ENCODE measurements around the gene NME2. TPM values are rescaled to one million over a fixed set of nuclear protein-coding genes. Genes with fewer than 3 reads are reported as not detected.
"Not testable (repeated sequence)": the region's sequence is repeated elsewhere in the genome, so short reads cannot be mapped to it uniquely, and the experiment has no call there.

NME2 gene
- 100 to 1,000 TPM; 221 to 288 (median 268) TPM for polyA plus RNA-seq (ENCODE audit: insufficient read length in 3 of 3)
- long read RNA-seq, donor 1, transcript NME2-205 (5 exons, 826 nt), result major isoform, 133 of 200 reads
- long read RNA-seq, donor 1, transcript NME2-209 (2 exons, 789 nt), result minor isoform, 22 of 200 reads
- long read RNA-seq, donor 1, transcript NME2-202 (4 exons, 866 nt), result minor isoform, 21 of 200 reads
- long read RNA-seq, donor 1, transcript NME2-208 (3 exons, 565 nt), result minor isoform, 8 of 200 reads
- long read RNA-seq, donor 1, partial matches to known transcripts, result 0 of 200 reads
- long read RNA-seq, donor 1, other reads (novel, unspliced or antisense), result 5 of 200 reads
- long read RNA-seq, donor 2, transcript NME2-202 (4 exons, 866 nt), result minor isoform, 22 of 177 reads
- long read RNA-seq, donor 2, transcript NME2-205 (5 exons, 826 nt), result major isoform, 74 of 177 reads
- long read RNA-seq, donor 2, transcript NME2-209 (2 exons, 789 nt), result minor isoform, 24 of 177 reads
- long read RNA-seq, donor 2, transcript NME2-204 (5 exons, 749 nt), result minor isoform, 49 of 177 reads
- long read RNA-seq, donor 2, partial matches to known transcripts, result 0 of 177 reads
- long read RNA-seq, donor 2, other reads (novel, unspliced or antisense), result 0 of 177 reads
- long read RNA-seq, donor 3, transcript NME2-205 (5 exons, 826 nt), result major isoform, 252 of 363 reads
- long read RNA-seq, donor 3, transcript NME2-208 (3 exons, 565 nt), result minor isoform, 10 of 363 reads
- long read RNA-seq, donor 3, transcript NME2-209 (2 exons, 789 nt), result minor isoform, 35 of 363 reads
- long read RNA-seq, donor 3, transcript NME2-202 (4 exons, 866 nt), result minor isoform, 43 of 363 reads
- long read RNA-seq, donor 3, partial matches to known transcripts, result 5 of 363 reads
- long read RNA-seq, donor 3, other reads (novel, unspliced or antisense), result 7 of 363 reads
- long read RNA-seq, donor 4, transcript NME2-202 (4 exons, 866 nt), result minor isoform, 16 of 200 reads
- long read RNA-seq, donor 4, transcript NME2-205 (5 exons, 826 nt), result major isoform, 160 of 200 reads
- long read RNA-seq, donor 4, transcript NME2-209 (2 exons, 789 nt), result minor isoform, 10 of 200 reads
- long read RNA-seq, donor 4, partial matches to known transcripts, result 0 of 200 reads
- long read RNA-seq, donor 4, other reads (novel, unspliced or antisense), result 0 of 200 reads
- long read RNA-seq, donor 5, result 0 reads
- long read RNA-seq, donor 6, transcript NME2-202 (4 exons, 866 nt), result minor isoform, 31 of 217 reads
- long read RNA-seq, donor 6, transcript NME2-208 (3 exons, 565 nt), result minor isoform, 7 of 217 reads
- long read RNA-seq, donor 6, transcript NME2-209 (2 exons, 789 nt), result minor isoform, 22 of 217 reads
- long read RNA-seq, donor 6, transcript NME2-205 (5 exons, 826 nt), result major isoform, 149 of 217 reads
- long read RNA-seq, donor 6, partial matches to known transcripts, result 0 of 217 reads
- long read RNA-seq, donor 6, other reads (novel, unspliced or antisense), result 0 of 217 reads
- long read RNA-seq, donor 7, transcript NME2-209 (2 exons, 789 nt), result minor isoform, 55 of 352 reads
- long read RNA-seq, donor 7, transcript NME2-208 (3 exons, 565 nt), result minor isoform, 12 of 352 reads
- long read RNA-seq, donor 7, transcript NME2-205 (5 exons, 826 nt), result major isoform, 226 of 352 reads
- long read RNA-seq, donor 7, transcript NME2-202 (4 exons, 866 nt), result minor isoform, 40 of 352 reads
- long read RNA-seq, donor 7, partial matches to known transcripts, result 0 of 352 reads
- long read RNA-seq, donor 7, other reads (novel, unspliced or antisense), result 7 of 352 reads
- long read RNA-seq, donor 8, result 0 reads
- long read RNA-seq, donor 9, transcript NME2-204 (5 exons, 749 nt), result minor isoform, 5 of 237 reads
- long read RNA-seq, donor 9, transcript NME2-202 (4 exons, 866 nt), result minor isoform, 25 of 237 reads
- long read RNA-seq, donor 9, transcript NME2-209 (2 exons, 789 nt), result minor isoform, 28 of 237 reads
- long read RNA-seq, donor 9, transcript NME2-205 (5 exons, 826 nt), result major isoform, 173 of 237 reads
- long read RNA-seq, donor 9, partial matches to known transcripts, result 0 of 237 reads
- long read RNA-seq, donor 9, other reads (novel, unspliced or antisense), result 0 of 237 reads
- long read RNA-seq, donor 10, transcript NME2-202 (4 exons, 866 nt), result minor isoform, 24 of 280 reads
- long read RNA-seq, donor 10, transcript NME2-204 (5 exons, 749 nt), result minor isoform, 8 of 280 reads
- long read RNA-seq, donor 10, transcript NME2-205 (5 exons, 826 nt), result major isoform, 178 of 280 reads
- long read RNA-seq, donor 10, transcript NME2-209 (2 exons, 789 nt), result minor isoform, 44 of 280 reads
- long read RNA-seq, donor 10, partial matches to known transcripts, result 7 of 280 reads
- long read RNA-seq, donor 10, other reads (novel, unspliced or antisense), result 5 of 280 reads
- long read RNA-seq, donor 11, transcript NME2-209 (2 exons, 789 nt), result minor isoform, 15 of 170 reads
- long read RNA-seq, donor 11, transcript NME2-202 (4 exons, 866 nt), result minor isoform, 21 of 170 reads
- long read RNA-seq, donor 11, transcript NME2-205 (5 exons, 826 nt), result major isoform, 118 of 170 reads
- long read RNA-seq, donor 11, transcript NME2-204 (5 exons, 749 nt), result minor isoform, 5 of 170 reads
- long read RNA-seq, donor 11, partial matches to known transcripts, result 0 of 170 reads
- long read RNA-seq, donor 11, other reads (novel, unspliced or antisense), result 0 of 170 reads
- long read RNA-seq, donor 12, transcript NME2-202 (4 exons, 866 nt), result minor isoform, 16 of 139 reads
- long read RNA-seq, donor 12, transcript NME2-208 (3 exons, 565 nt), result minor isoform, 7 of 139 reads
- long read RNA-seq, donor 12, transcript NME2-205 (5 exons, 826 nt), result major isoform, 82 of 139 reads
- long read RNA-seq, donor 12, transcript NME2-209 (2 exons, 789 nt), result minor isoform, 31 of 139 reads
- long read RNA-seq, donor 12, partial matches to known transcripts, result 0 of 139 reads
- long read RNA-seq, donor 12, other reads (novel, unspliced or antisense), result 0 of 139 reads
- long read RNA-seq, donor 13, result 0 reads
- long read RNA-seq, donor 14, transcript NME2-205 (5 exons, 826 nt), result major isoform, 160 of 255 reads
- long read RNA-seq, donor 14, transcript NME2-208 (3 exons, 565 nt), result minor isoform, 5 of 255 reads
- long read RNA-seq, donor 14, transcript NME2-209 (2 exons, 789 nt), result minor isoform, 37 of 255 reads
- long read RNA-seq, donor 14, transcript NME2-202 (4 exons, 866 nt), result minor isoform, 31 of 255 reads
- long read RNA-seq, donor 14, partial matches to known transcripts, result 5 of 255 reads
- long read RNA-seq, donor 14, other reads (novel, unspliced or antisense), result 11 of 255 reads
- long read RNA-seq, donor 15, transcript NME2-209 (2 exons, 789 nt), result minor isoform, 11 of 100 reads
- long read RNA-seq, donor 15, transcript NME2-202 (4 exons, 866 nt), result minor isoform, 9 of 100 reads
- long read RNA-seq, donor 15, transcript NME2-205 (5 exons, 826 nt), result major isoform, 75 of 100 reads
- long read RNA-seq, donor 15, partial matches to known transcripts, result 0 of 100 reads
- long read RNA-seq, donor 15, other reads (novel, unspliced or antisense), result 0 of 100 reads
- long read RNA-seq, donor 16, transcript NME2-205 (5 exons, 826 nt), result major isoform, 431 of 604 reads
- long read RNA-seq, donor 16, transcript NME2-204 (5 exons, 749 nt), result minor isoform, 15 of 604 reads
- long read RNA-seq, donor 16, transcript NME2-202 (4 exons, 866 nt), result minor isoform, 67 of 604 reads
- long read RNA-seq, donor 16, transcript NME2-209 (2 exons, 789 nt), result minor isoform, 54 of 604 reads
- long read RNA-seq, donor 16, partial matches to known transcripts, result 7 of 604 reads
- long read RNA-seq, donor 16, other reads (novel, unspliced or antisense), result 6 of 604 reads

DNA sequence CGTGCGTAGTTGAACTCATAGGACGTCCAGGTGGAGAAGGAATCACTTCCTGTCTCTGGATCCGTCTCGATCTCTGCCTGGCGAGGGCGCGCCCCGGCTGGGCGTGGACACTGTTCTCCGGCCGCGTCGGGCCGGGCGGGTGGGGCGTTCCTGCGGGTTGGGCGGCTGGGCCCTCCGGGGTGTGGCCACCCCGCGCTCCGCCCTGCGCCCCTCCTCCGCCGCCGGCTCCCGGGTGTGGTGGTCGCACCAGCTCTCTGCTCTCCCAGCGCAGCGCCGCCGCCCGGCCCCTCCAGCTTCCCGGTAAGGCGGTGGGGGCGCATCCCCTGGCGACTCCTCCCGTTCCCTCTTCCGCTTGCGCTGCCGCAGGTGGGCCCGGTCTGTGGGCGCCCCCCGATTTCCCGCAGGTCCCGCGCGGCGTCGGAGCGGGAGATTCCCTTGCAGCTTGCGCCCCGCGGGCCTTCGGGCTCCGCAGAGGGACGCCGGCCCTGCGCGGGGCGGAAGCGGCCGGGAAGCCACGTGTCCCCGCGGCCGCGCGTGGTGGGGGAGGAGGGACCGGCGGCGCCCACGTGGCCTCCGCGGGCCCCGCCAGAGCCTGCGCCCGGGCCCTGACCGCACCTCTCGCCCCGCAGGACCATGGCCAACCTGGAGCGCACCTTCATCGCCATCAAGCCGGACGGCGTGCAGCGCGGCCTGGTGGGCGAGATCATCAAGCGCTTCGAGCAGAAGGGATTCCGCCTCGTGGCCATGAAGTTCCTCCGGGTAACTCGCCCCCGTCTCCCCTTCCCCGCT, at the start of gene NME2:
Gene NME2, plus strand, starts transcription at position 214 of the 789 bp plus-strand sequence. Its CDS starts 420 bp downstream, at position 634.
- DNase-seq (ENCODE audit: extremely low read depth in 1 of 11, low read depth in 9 of 11, low spot score in 4 of 11), result peak in 10 of 11 donors; percentile 66 to 85 (median 80)

DNA sequence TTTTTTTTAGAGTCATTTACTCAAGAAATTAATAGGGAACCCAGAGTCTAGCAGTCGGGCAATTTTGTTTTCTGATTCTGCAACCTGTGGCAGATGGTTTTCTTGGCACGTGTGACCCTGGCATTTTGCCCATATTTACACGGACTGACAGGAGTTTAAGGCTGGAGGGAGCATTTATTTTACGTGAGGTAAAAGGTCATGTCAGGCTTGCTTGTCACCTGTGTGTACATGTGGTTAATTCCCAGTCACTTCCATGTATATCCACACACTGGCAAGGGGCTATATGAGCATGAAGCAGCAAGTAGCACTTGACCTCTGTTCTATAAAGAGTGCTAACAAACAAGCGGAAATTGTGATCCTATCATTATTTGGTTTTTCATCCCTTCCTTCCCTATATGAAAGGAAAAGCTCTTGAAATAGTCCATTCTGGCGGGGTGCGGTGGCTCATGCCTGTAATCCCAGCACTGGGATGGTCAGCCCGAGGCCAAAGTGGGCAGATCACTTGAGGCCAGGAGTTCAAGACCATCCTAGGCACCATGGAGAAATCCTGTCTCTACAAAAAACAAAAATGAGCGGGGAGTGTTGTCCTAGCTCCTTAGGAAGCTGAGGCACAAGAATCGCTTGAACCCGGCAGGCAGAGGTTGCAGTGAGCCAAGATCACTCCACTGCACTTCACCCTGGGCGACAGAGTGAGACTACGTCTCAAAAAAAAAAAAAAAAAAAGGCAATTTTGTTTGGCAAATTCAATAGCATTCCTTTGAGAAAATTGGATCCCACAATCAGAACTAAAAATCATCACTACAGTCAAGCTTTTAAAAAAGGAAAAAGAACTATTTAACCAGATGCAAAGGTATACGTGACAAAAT, 47.6 kb upstream of the NME2 start:
- no peak for DNase-seq (ENCODE audit: extremely low read depth in 1 of 11, low read depth in 9 of 11, low spot score in 4 of 11)

DNA sequence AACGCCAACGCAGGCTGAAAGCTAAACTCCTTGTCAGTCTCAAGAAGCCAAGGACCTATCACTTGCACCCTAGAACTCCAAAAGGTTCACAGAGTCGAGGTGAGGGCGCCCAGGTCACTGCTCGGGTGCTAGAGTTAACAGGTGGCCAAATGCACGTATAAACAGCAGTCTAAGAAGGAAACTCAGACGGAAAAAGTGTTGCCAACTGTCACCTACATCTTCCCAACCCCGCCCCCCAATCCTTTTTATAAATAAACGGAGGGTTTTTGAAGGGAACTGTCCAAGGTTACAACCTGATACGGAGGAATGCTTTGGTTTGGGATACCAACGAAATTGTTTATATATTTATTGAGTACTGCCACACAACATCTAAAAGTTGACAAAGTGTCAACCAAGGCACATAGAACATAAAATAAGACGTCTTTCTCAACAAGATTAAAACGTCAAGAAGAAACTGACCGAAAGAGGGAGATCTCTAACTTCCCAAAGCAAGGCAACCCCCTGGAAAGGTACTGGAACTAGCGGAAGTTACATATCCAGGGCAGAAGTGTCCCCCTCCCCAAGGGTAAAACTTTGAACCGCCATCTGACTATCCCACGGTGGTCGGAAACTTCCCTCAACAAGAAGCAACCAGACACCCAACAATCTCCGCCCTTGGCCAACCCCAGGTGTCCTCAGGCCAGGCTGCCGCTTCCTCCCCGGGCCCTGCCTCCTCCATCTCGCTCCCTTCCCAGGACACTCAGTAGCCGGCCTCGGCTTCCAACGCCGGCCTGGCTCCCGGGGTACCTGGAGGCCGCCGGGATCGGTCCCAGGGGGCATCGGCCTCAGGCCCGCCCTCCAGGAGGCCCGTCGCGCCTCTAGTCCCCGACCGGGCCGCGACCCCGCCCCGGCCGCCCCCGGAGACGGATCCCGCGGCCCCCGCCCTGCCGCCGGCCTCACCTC, 46.5 kb upstream of the NME2 start:
- DNase-seq (ENCODE audit: extremely low read depth in 1 of 11, low read depth in 9 of 11, low spot score in 4 of 11), result peak in 5 of 11 donors; percentile 58 to 69 (median 62)

DNA sequence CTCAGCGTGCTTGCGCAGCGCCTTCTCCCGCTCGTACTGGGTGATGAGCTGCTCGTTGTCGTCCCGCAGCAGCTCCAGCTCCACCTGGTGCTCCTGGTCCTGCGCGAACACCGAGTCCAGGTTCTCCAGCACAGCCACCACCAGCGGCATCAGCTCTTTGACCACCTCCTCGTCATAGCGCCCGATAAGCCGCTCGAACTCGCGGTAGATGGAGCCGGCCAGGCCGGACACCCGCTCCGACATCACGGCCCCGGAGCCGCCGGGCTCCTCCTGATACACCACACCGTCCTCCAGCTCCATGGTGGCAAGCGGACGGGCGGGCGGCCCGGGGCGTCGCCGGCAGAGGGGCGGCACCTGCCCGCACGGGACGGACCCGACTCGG, 45.9 kb upstream of the NME2 start:
- peak in 2 of 11 donors; percentile 30 to 43 for DNase-seq (ENCODE audit: extremely low read depth in 1 of 11, low read depth in 9 of 11, low spot score in 4 of 11)

DNA sequence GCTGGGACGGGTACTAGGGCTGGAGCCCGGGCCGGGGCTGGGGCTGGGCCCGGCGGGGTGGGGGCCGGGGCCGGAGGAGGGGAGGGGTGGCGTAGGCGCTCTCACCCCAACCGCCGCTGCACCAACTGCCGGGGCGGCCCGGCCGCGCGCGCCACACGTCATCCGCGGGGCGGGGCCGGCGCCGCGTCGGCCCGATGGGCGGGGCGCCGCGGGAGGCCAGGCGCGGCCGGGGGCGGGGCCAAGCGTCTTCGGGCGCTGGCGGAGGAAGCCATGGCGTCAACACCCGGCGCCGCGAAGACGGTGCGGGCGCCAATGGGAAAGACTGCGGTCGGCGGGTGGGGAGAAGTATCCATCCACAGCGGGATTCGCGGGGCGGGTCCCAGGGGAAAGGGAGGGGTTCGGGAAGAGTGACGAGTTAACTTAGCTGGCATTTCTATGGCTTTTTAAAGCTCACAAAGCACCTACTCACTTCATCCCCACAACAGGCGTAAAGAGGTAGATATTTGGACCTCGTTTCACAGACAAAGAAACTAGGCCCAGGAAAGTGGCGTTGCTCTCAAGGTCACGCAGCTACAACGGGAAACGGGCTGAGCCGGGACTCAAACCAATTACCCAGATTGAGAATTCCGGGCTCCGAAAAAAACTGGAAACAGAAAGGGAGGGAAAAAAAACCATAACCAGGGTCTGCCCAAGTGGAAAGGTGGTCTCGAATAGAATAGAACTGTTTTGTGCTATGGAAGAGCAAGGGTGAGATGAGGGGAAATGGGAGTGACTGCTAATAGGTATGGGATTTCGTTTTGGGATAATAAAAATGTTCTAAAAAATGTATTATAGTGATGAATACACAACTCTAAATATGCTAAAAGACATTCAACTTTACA, 45.2 kb upstream of the NME2 start, which contains the start of gene SPAG9:
Gene SPAG9, minus strand, starts transcription at position 130 of the 881 bp plus-strand sequence. CDS start 212 bp downstream, outside the sequence.
- DNase-seq (ENCODE audit: extremely low read depth in 1 of 11, low read depth in 9 of 11, low spot score in 4 of 11), result peak; percentile 86 to 96 (median 92)

DNA sequence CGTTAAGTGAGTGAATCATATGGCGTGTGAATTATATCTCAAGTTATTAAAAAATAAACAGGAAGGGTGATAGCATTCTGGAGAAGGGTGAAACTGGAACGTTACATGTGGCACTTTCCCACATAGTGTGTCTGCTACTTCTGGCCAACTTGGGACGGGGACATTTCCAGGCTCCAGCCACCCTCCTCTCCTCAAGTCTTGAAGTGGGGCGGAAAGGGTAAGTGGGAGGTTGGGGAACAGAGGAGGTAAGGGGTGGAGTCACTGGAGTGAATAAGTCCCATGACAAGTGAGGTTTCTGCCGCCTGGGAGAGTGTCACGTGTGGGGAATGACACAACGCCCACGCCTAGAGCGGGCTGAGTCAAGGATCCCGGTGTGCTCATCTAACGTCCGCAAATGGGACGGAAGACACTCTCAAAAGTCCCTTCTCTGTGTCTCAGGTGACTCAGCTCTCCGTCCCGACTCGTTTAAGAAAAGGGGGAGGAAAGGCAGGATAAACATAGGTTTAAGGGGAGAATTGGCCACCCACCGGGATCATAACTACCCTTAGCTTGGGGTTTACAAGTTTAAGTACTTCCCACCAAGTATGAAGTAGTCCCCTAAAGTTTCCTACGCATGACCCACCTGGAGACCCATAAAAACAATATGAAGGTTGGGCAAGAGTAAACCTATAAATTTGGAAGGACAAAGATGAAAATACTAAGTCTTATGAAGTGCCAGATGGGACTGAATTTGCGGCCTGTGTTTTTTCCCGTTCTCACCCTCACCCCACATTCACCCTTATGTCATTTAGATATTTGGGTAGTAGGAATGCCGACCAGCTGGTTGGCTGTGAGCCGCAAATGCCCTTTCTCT, 44.4 kb upstream of the NME2 start:
- DNase-seq (ENCODE audit: extremely low read depth in 1 of 11, low read depth in 9 of 11, low spot score in 4 of 11), result peak in 9 of 11 donors; percentile 52 to 87 (median 79)

DNA sequence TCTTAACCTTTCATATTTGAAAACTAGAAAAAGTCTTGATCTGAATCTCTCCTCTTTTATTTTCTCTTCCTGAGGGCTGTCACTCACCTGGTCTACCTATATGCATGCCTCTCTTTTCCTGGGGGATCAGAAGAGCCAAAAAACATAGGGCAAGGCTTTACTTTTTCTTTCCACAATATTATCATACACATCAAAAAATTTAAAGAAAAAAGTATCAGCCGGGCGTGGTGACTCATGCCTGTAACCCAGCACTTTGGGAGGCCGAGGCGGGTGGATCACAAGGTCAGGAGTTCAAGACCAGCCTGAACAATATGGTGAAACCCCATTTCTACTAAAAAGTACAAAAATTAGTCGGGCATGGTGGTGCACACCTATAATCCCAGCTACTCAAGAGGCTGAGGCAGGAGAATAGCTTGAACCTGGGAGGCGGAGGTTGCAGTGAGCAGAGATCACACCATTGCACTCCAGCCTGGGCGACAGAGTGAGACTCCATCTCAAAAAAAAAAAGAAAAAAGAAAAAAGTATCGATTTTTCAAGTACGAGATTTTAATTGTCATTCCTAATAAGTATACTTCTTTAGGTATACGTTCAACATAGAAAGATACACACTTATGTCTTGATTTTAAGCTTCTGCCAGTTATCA, 43.6 kb upstream of the NME2 start:
- DNase-seq (ENCODE audit: extremely low read depth in 1 of 11, low read depth in 9 of 11, low spot score in 4 of 11), result not testable (repeated sequence)

DNA sequence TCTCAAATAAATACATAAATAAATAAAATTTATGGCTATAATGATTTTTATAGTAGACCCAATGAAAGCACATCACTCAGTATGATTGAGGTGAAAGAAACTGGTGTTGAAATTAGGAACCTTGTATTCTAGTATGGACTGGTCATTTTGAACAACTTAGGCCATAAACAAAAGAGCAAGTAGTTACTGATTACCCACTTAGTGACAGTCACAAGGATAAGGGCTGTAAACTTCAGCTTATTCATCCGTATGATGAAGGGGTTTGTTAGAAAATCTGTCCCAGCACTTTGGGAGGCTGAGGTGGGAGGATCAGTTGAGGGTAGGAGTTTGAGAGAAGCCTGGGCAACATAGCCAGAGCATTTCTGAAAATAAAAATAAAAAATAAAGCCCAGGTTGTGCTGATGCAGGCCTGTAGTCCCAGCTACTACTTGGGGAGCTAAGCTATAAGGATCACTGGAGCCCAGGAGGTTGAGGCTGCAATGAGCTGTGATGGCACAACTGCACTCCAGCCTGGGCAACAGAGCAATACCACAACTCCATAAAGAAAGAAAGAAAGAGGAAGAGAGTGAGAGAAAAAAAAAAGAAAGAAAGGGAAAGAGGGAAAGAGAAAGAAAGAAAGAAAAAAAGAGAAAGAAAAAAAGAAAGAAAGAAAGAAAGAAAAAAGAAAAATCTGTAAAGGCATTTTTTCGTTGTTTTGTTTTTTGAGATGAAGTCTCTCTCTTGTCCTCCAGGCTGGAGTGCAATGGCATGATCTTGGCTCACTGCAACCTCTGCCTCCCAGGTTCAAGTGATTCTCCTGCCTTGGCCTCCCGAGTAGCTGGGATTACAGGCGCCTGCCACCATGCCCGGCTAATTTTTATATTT, 41.3 kb upstream of the NME2 start:
- DNase-seq (ENCODE audit: extremely low read depth in 1 of 11, low read depth in 9 of 11, low spot score in 4 of 11), result no peak
